ENCODE results near the gene PRKCB. TPM values are rescaled to one million over a fixed set of nuclear protein-coding genes. Genes with fewer than 3 reads are reported as not detected.
A peak's percentile ranks its signal among the peaks of the same experiment; 100 is the strongest.

The PRKCB gene
- polyA plus RNA-seq, 1 experiment: not detected

- POLR2A ChIA-PET: no interaction called here
- no peak for DNase-seq (ENCODE audit: low read depth)
- Histone ChIP-seq H3K36me3 (ENCODE audit: control insufficient read depth, insufficient read depth, low read length) (no peaks in the 10 kb centered on the region), H3K4me3 (ENCODE audit: low read depth, low read length) (no peak overlapping the region), H3K27me3 (ENCODE audit: control insufficient read depth, insufficient read depth, low read length) (no peaks in the 10 kb centered on the region)
- CTCF ChIA-PET: interaction anchor here (1.3 to 1.7 kb wide), 2 partner anchors 429 to 434 kb away, joined by 9 to 12 read pairs; no protein-coding TSS in a partner anchor
- TF ChIP-seq CTCF (IDR thresholded peaks at IDR 0.05; ENCODE audit: insufficient read depth, low read depth, low read length): peak; percentile 41
These were observed 235.1 kb downstream of the PRKCB start for GRCh38 chr16:24070851-24071250.

GRCh38 chr16:24071666-24072360 is 236.0 kb downstream of the PRKCB start:
- no peak for DNase-seq (ENCODE audit: low read depth)
- no peaks in the 10 kb centered on the region for H3K36me3 ChIP-seq (ENCODE audit: control insufficient read depth, insufficient read depth, low read length)
- POLR2A ChIA-PET: no interaction called here
- H3K27me3 ChIP-seq (ENCODE audit: control insufficient read depth, insufficient read depth, low read length): no peaks in the 10 kb centered on the region
- no peak overlapping the region for H3K4me3 ChIP-seq (ENCODE audit: low read depth, low read length)
- TF ChIP-seq CTCF (IDR thresholded peaks at IDR 0.05; ENCODE audit: insufficient read depth, low read depth, low read length): no peak
- CTCF ChIA-PET: interaction anchor here (0.6 to 1.7 kb wide), 2 partner anchors 409 to 433 kb away, joined by 3 to 12 read pairs; no protein-coding TSS in a partner anchor

- CTCF ChIA-PET: interaction anchor here (1.2 kb wide), 1 partner anchor 431 kb away, joined by 3 read pairs; no protein-coding TSS in a partner anchor
These were observed 237.5 kb downstream of the PRKCB start for GRCh38 chr16:24073321-24073720.

GRCh38 chr16:24074574-24074973 is 238.8 kb downstream of the PRKCB start:
- H3K4me3 ChIP-seq (ENCODE audit: low read depth, low read length): no peak overlapping the region
- H3K36me3 ChIP-seq (ENCODE audit: control insufficient read depth, insufficient read depth, low read length): no peaks in the 10 kb centered on the region
- TF ChIP-seq CTCF (IDR thresholded peaks at IDR 0.05; ENCODE audit: insufficient read depth, low read depth, low read length): no peak
- CTCF ChIA-PET: no interaction called here
- no peaks in the 10 kb centered on the region for H3K27me3 ChIP-seq (ENCODE audit: control insufficient read depth, insufficient read depth, low read length)
- POLR2A ChIA-PET: no interaction called here
- no peak for DNase-seq (ENCODE audit: low read depth)

More at GRCh38 chr16:24073321-24073720, 237.5 kb downstream of the PRKCB start:
- TF ChIP-seq CTCF (IDR thresholded peaks at IDR 0.05; ENCODE audit: insufficient read depth, low read depth, low read length): no peak
- POLR2A ChIA-PET: no interaction called here
- no peaks in the 10 kb centered on the region for H3K27me3 ChIP-seq (ENCODE audit: control insufficient read depth, insufficient read depth, low read length)
- H3K36me3 ChIP-seq (ENCODE audit: control insufficient read depth, insufficient read depth, low read length): no peaks in the 10 kb centered on the region
- DNase-seq (ENCODE audit: low read depth): no peak
- H3K4me3 ChIP-seq (ENCODE audit: low read depth, low read length): no peak overlapping the region

- H3K36me3 ChIP-seq (ENCODE audit: control insufficient read depth, insufficient read depth, low read length): no peaks in the 10 kb centered on the region
- DNase-seq (ENCODE audit: low read depth): no peak
- no peaks in the 10 kb centered on the region for H3K27me3 ChIP-seq (ENCODE audit: control insufficient read depth, insufficient read depth, low read length)
- no peak for TF ChIP-seq CTCF (IDR thresholded peaks at IDR 0.05; ENCODE audit: insufficient read depth, low read depth, low read length)
- no peak overlapping the region for H3K4me3 ChIP-seq (ENCODE audit: low read depth, low read length)
- ChIA-PET POLR2A (no interaction called here), CTCF (no interaction called here)
These were observed 239.5 kb downstream of the PRKCB start for GRCh38 chr16:24075302-24075701.

Measured in BJ (cell line).